ENCODE measurements around the gene B3GNT3. TPM values are rescaled to one million over a fixed set of nuclear protein-coding genes. Genes with fewer than 3 reads are reported as not detected.
A peak's percentile ranks its signal among the peaks of the same experiment; 100 is the strongest.

Gene B3GNT3
- total RNA-seq, 1 experiment from 2014 or later, result 2.8 TPM

GRCh38 chr19:17834350-17835181 is 39.6 kb downstream of the B3GNT3 start:
- peak in 1 of 2 experiments; percentile 4 for TF ChIP-seq CTCF (IDR thresholded peaks at IDR 0.05; ENCODE audit: insufficient read depth in 1 of 2, low read depth in 1 of 2, low read length in 1 of 2, severe bottlenecking in 1 of 2, unreplicated experiment in 1 of 2)
- no peaks in the 10 kb centered on the region for H3K4me1 ChIP-seq
- ChIA-PET POLR2A (interaction anchor here (1.7 kb wide), 1 partner anchor 25 kb away, joined by 6 read pairs; no protein-coding TSS in a partner anchor), CTCF (interaction anchor here (0.6 to 0.7 kb wide), 4 partner anchors 28 to 121 kb away, joined by 3 to 5 read pairs (median 4); no protein-coding TSS in a partner anchor)
- intact Hi-C loops (cut with micrococcal nuclease; ENCODE audit: unreplicated experiment), result no loop called here
- DNase-seq, result no peak
- no peaks in the 10 kb centered on the region for H3K36me3 ChIP-seq (ENCODE audit: control insufficient read depth, insufficient read depth, low read length)
- Mint-ChIP-seq H3K36me3 (ENCODE audit: insufficient read depth, unreplicated experiment) (no peaks in the 10 kb centered on the region), H3K4me3 (ENCODE audit: unreplicated experiment) (no peak overlapping the region), H3K27me3 (ENCODE audit: insufficient read depth, unreplicated experiment) (peaks cover 3% of the 10 kb centered on the region), H3K9me3 (ENCODE audit: unreplicated experiment) (no peaks in the 10 kb centered on the region), H3K4me1 (ENCODE audit: low read depth, unreplicated experiment) (no peaks in the 10 kb centered on the region), H3K27ac (ENCODE audit: unreplicated experiment) (no peak overlapping the region)
- no peaks in the 10 kb centered on the region for H3K9me3 ChIP-seq
- BruUV-seq (replicated peaks), result no TSS peak
- no peaks in the 10 kb centered on the region; the same call in 1 of the 2 replicates for H3K27me3 ChIP-seq (replicated peaks; ENCODE audit: control insufficient read depth, insufficient read depth, low read length)
- H3K4me3 ChIP-seq (ENCODE audit: low read depth, low read length), result no peak overlapping the region

- no peak overlapping the region for H3K4me3 ChIP-seq (ENCODE audit: low read depth, low read length)
- no TSS peak for BruUV-seq (replicated peaks)
- Mint-ChIP-seq H3K9me3 (ENCODE audit: unreplicated experiment) (no peaks in the 10 kb centered on the region), H3K27me3 (ENCODE audit: insufficient read depth, unreplicated experiment) (peaks cover 3% of the 10 kb centered on the region), H3K27ac (ENCODE audit: unreplicated experiment) (no peak overlapping the region), H3K4me3 (ENCODE audit: unreplicated experiment) (no peak overlapping the region), H3K4me1 (ENCODE audit: low read depth, unreplicated experiment) (no peaks in the 10 kb centered on the region), H3K36me3 (ENCODE audit: insufficient read depth, unreplicated experiment) (no peaks in the 10 kb centered on the region)
- H3K36me3 ChIP-seq (ENCODE audit: control insufficient read depth, insufficient read depth, low read length), result no peaks in the 10 kb centered on the region
- ChIA-PET CTCF (interaction anchor here (0.6 to 0.7 kb wide), 2 partner anchors 69 to 95 kb away, joined by 5 read pairs; no protein-coding TSS in a partner anchor), POLR2A (no interaction called here)
- no peaks in the 10 kb centered on the region; the same call in 1 of the 2 replicates for H3K27me3 ChIP-seq (replicated peaks; ENCODE audit: control insufficient read depth, insufficient read depth, low read length)
- H3K9me3 ChIP-seq, result no peaks in the 10 kb centered on the region
- H3K4me1 ChIP-seq, result no peaks in the 10 kb centered on the region
- intact Hi-C loops (cut with micrococcal nuclease; ENCODE audit: unreplicated experiment), result no loop called here
- no peak for DNase-seq
- no peak for TF ChIP-seq CTCF (IDR thresholded peaks at IDR 0.05; ENCODE audit: insufficient read depth in 1 of 2, low read depth in 1 of 2, low read length in 1 of 2, severe bottlenecking in 1 of 2, unreplicated experiment in 1 of 2)
These were observed 40.5 kb downstream of the B3GNT3 start for GRCh38 chr19:17835182-17836006.

GRCh38 chr19:17836530-17836929 is 41.6 kb downstream of the B3GNT3 start:
- Histone ChIP-seq H3K27me3 (replicated peaks; ENCODE audit: control insufficient read depth, insufficient read depth, low read length) (no peaks in the 10 kb centered on the region; the same call in 1 of the 2 replicates), H3K4me1 (no peaks in the 10 kb centered on the region), H3K4me3 (ENCODE audit: low read depth, low read length) (no peak overlapping the region), H3K36me3 (ENCODE audit: control insufficient read depth, insufficient read depth, low read length) (no peaks in the 10 kb centered on the region), H3K9me3 (no peaks in the 10 kb centered on the region)
- Mint-ChIP-seq H3K27me3 (ENCODE audit: insufficient read depth, unreplicated experiment) (peaks cover 3% of the 10 kb centered on the region), H3K9me3 (ENCODE audit: unreplicated experiment) (no peaks in the 10 kb centered on the region), H3K27ac (ENCODE audit: unreplicated experiment) (no peak overlapping the region), H3K36me3 (ENCODE audit: insufficient read depth, unreplicated experiment) (no peaks in the 10 kb centered on the region), H3K4me1 (ENCODE audit: low read depth, unreplicated experiment) (no peaks in the 10 kb centered on the region), H3K4me3 (ENCODE audit: unreplicated experiment) (no peak overlapping the region)
- intact Hi-C loops (cut with micrococcal nuclease; ENCODE audit: unreplicated experiment), result no loop called here
- ChIA-PET POLR2A (no interaction called here), CTCF (no interaction called here)
- BruUV-seq (replicated peaks), result no TSS peak
- DNase-seq, result no peak
- no peak for TF ChIP-seq CTCF (IDR thresholded peaks at IDR 0.05; ENCODE audit: insufficient read depth in 1 of 2, low read depth in 1 of 2, low read length in 1 of 2, severe bottlenecking in 1 of 2, unreplicated experiment in 1 of 2)

All from Caco-2 (cell line).